Liver (tissue), 9 donors: Measurements from ENCODE around the gene HOXA4. TPM values are rescaled to one million over a fixed set of nuclear protein-coding genes. Genes with fewer than 3 reads are reported as not detected.

Experiments used
- DNase-seq: peaks from one replicate; pipeline ENCODE4 v3.0.0-alpha.2; 2017; ENCODE audit warnings: low spot score
- H3K27ac ChIP-seq, 2 donors: one replicate each; pipeline ENCODE4 v1.7.0; 2013; ENCODE audit warnings: inconsistent platforms in 2 of 2, low read length in 2 of 2, control low read depth in 1 of 2, low read depth in 1 of 2, mild to moderate bottlenecking in 1 of 2
- H3K27me3 ChIP-seq, 4 donors: one replicate each; pipeline versions ENCODE4 v1.6.1 to v1.7.0; 2013; ENCODE audit warnings: low read length in 3 of 4, inconsistent platforms in 1 of 4, mild to moderate bottlenecking in 1 of 4, moderate library complexity in 1 of 4; ENCODE audit not compliant: control insufficient read depth in 4 of 4, insufficient read depth in 4 of 4
- H3K36me3 ChIP-seq, 4 donors: one replicate each; pipeline versions ENCODE4 v1.6.1 to v1.7.0; 2013; ENCODE audit warnings: low read length in 3 of 4, mild to moderate bottlenecking in 3 of 4, low read depth in 1 of 4, moderate library complexity in 1 of 4; ENCODE audit not compliant: control insufficient read depth in 4 of 4, insufficient read depth in 3 of 4
- H3K4me1 ChIP-seq, 4 donors: one replicate each; pipeline versions ENCODE4 v1.6.1 to v1.7.0; 2013; ENCODE audit warnings: low read length in 3 of 4, mild to moderate bottlenecking in 3 of 4, moderate library complexity in 1 of 4; ENCODE audit not compliant: control insufficient read depth in 4 of 4, insufficient read depth in 4 of 4
- H3K4me3 ChIP-seq, 3 donors: one replicate each; pipeline versions ENCODE4 v1.6.1 to v1.7.0; 2013; ENCODE audit warnings: low read length in 3 of 3, control low read depth in 1 of 3, low read depth in 1 of 3, mild to moderate bottlenecking in 1 of 3
- H3K9ac ChIP-seq, 2 donors: one replicate each; pipeline ENCODE4 v1.7.0; 2013; ENCODE audit warnings: low read length in 2 of 2, mild to moderate bottlenecking in 2 of 2, moderate library complexity in 2 of 2, control low read depth in 1 of 2, low read depth in 1 of 2
- H3K9me3 ChIP-seq, 4 donors: one replicate each; pipeline versions ENCODE4 v1.6.1 to v1.7.0; 2013; ENCODE audit warnings: low read length in 3 of 4; ENCODE audit not compliant: control insufficient read depth in 4 of 4
- ATF3 ChIP-seq: IDR thresholded peaks from 2 replicates; pipeline ENCODE4 v1.6.1; 2016; ENCODE audit warnings: antibody characterized with exemption
- CTCF ChIP-seq: fragments of 150-350 bp; IDR thresholded peaks from 2 replicates; pipeline ENCODE4 v1.5.1; 2017; ENCODE audit warnings: improper control_type of control experiment, low read depth, low read length; ENCODE audit not compliant: missing input control
- EGR1 ChIP-seq, 2 donors: IDR thresholded peaks; 2 replicates each; pipeline ENCODE4 v1.6.1; 2016 to 2018; ENCODE audit warnings: antibody characterized with exemption in 2 of 2, low read depth in 2 of 2
- FOXA1 ChIP-seq: IDR thresholded peaks from 2 replicates; pipeline ENCODE4 v1.6.1; 2016; ENCODE audit warnings: antibody characterized with exemption
- FOXA2 ChIP-seq: IDR thresholded peaks from 2 replicates; pipeline ENCODE4 v1.6.1; 2016; ENCODE audit warnings: antibody characterized with exemption
- GABPA ChIP-seq, 2 donors: IDR thresholded peaks in 1 of 2; conservative IDR thresholded peaks in 1 of 2; 2 replicates each; pipeline ENCODE4 v1.6.1; 2016; ENCODE audit warnings: antibody characterized with exemption in 2 of 2, mild to moderate bottlenecking in 1 of 2, moderate library complexity in 1 of 2
- HNF4A ChIP-seq, 2 donors: conservative IDR thresholded peaks; 2 replicates each; pipeline ENCODE4 v1.6.1; 2016; ENCODE audit warnings: antibody characterized with exemption in 2 of 2, mild to moderate bottlenecking in 2 of 2
- HNF4G ChIP-seq: IDR thresholded peaks from 2 replicates; pipeline ENCODE4 v1.6.1; 2016; ENCODE audit warnings: antibody characterized with exemption
- JUND ChIP-seq, 2 donors: IDR thresholded peaks; 2 replicates each; pipeline ENCODE4 v1.6.1; 2016; ENCODE audit warnings: antibody characterized with exemption in 2 of 2
- MAX ChIP-seq: IDR thresholded peaks from 2 replicates; pipeline ENCODE4 v1.6.1; 2016; ENCODE audit warnings: antibody characterized with exemption
- NR2F2 ChIP-seq: IDR thresholded peaks from 2 replicates; pipeline ENCODE4 v1.6.1; 2016; ENCODE audit warnings: antibody characterized with exemption
- RAD21 ChIP-seq, 2 donors: IDR thresholded peaks; 2 replicates each; pipeline ENCODE4 v1.6.1; 2016; ENCODE audit warnings: antibody characterized with exemption in 2 of 2, mild to moderate bottlenecking in 2 of 2
- REST ChIP-seq: IDR thresholded peaks from 2 replicates; pipeline ENCODE4 v1.6.1; 2016; ENCODE audit warnings: antibody characterized with exemption, mild to moderate bottlenecking
- RXRA ChIP-seq, 2 donors: IDR thresholded peaks; 2 replicates each; pipeline ENCODE4 v1.6.1; 2017 to 2018; ENCODE audit warnings: antibody characterized with exemption in 2 of 2, mild to moderate bottlenecking in 1 of 2
- SP1 ChIP-seq: IDR thresholded peaks from 2 replicates; pipeline ENCODE4 v1.6.1; 2018; ENCODE audit warnings: antibody characterized with exemption, mild to moderate bottlenecking
- TAF1 ChIP-seq: conservative IDR thresholded peaks from 2 replicates; pipeline ENCODE4 v1.6.1; 2016; ENCODE audit warnings: antibody characterized with exemption, mild to moderate bottlenecking
- YY1 ChIP-seq: IDR thresholded peaks from 2 replicates; pipeline ENCODE4 v1.6.1; 2016; ENCODE audit warnings: antibody characterized with exemption, mild to moderate bottlenecking
- ZBTB33 ChIP-seq: IDR thresholded peaks from 2 replicates; pipeline ENCODE4 v1.6.1; 2016; ENCODE audit warnings: antibody characterized with exemption
- WGBS: extraction: QIAGEN DNeasy Blood & Tissue Kit; methylation state at CpG from one replicate; pipeline ENCODE4 v1.1.7; 2013; 5-methylcytosine and 5-hydroxymethylcytosine counted together
- polyA plus RNA-seq, 2 donors: library from polyadenylated mRNA; stranded (reverse) in 1 of 2; unstranded in 1 of 2; fragments of 200-250 nt in 1 of 2; fragments of >200 nt in 1 of 2; fragmentation: Nextera tagmentation in 1 of 2; extraction: Ambion mirVana in 1 of 2; gene quantifications; one replicate each; pipeline versions ENCODE4 v1.2.1 to v1.2.3, GENCODE V29; 2013 to 2015
- total RNA-seq, 2 donors: library from RNA; depleted of rRNA; stranded (reverse); fragments of >200 nt; gene quantifications; one replicate each; pipeline ENCODE4 v1.2.3, GENCODE V29; 2014
- donor health status: healthy.
- donor health status: healthy.
- donor health status: healthy.
- donor health status: healthy.
- donor health status: healthy.

HOXA4 gene
- total and polyA plus RNA-seq, 4 donors, result 0.17 to 1.1 (median 0.30) TPM

- TF ChIP-seq REST (no peak), HNF4G (no peak), GABPA (IDR thresholded peaks at IDR 0.05 in 1 of 2, conservative IDR thresholded peaks at IDR 0.05 in 1 of 2) (no peak), ATF3 (no peak)
These were observed 623 bp downstream of the HOXA4 start (continued) for GRCh38 chr7:27129729-27130539.

GRCh38 chr7:27128776-27129728 lies 1.5 kb downstream of the HOXA4 start:
- H3K9ac ChIP-seq, result no peak overlapping the region
- H3K27me3 ChIP-seq, result peaks cover 0 to 28% (median 13%) of the 10 kb centered on the region in 4 donors
- peak overlapping the region in 1 of 2 donors; percentile 43 for H3K27ac ChIP-seq
- H3K9me3 ChIP-seq, result peaks cover 0 to 3% (median under 1%) of the 10 kb centered on the region in 4 donors
- DNase-seq, result no peak
- 34% methylated on average over 28 of the region's 28 CpGs for WGBS
- no peaks in the 10 kb centered on the region for H3K36me3 ChIP-seq
- H3K4me1 ChIP-seq, result peaks cover 0 to 9% (median 1%) of the 10 kb centered on the region in 4 donors
- TF ChIP-seq FOXA2, result no peak
- TF ChIP-seq MAX, result no peak
- TF ChIP-seq NR2F2, result no peak
- no peak for TF ChIP-seq RAD21 (IDR thresholded peaks at IDR 0.05)
- no peak for TF ChIP-seq HNF4A (conservative IDR thresholded peaks at IDR 0.05)
- no peak for TF ChIP-seq TAF1
- no peak for TF ChIP-seq ATF3
- no peak for TF ChIP-seq EGR1 (IDR thresholded peaks at IDR 0.05; ENCODE audit: low read depth in 2 of 2)
- no peak for TF ChIP-seq HNF4G
- no peak for TF ChIP-seq CTCF
- no peak for TF ChIP-seq JUND (IDR thresholded peaks at IDR 0.05)
- TF ChIP-seq FOXA1, result no peak
- no peak for TF ChIP-seq RXRA (IDR thresholded peaks at IDR 0.05)
- no peak for TF ChIP-seq ZBTB33
- TF ChIP-seq REST, result no peak
- TF ChIP-seq YY1, result no peak
- no peak for TF ChIP-seq GABPA (IDR thresholded peaks at IDR 0.05 in 1 of 2, conservative IDR thresholded peaks at IDR 0.05 in 1 of 2)
- no peak for TF ChIP-seq SP1
- peak overlapping the region in 1 of 3 donors; percentile 57 for H3K4me3 ChIP-seq
